HG03175 (cell line): ENCODE measurements around the gene RGSL1.

Experiments used
- ATAC-seq: cut with Tn5 transposase; IDR thresholded peaks from one replicate; pipeline ENCODE4 v1.9.1; 2021; ENCODE audit warnings: mild to moderate bottlenecking, moderate library complexity; ENCODE audit not compliant: unreplicated experiment

RGSL1 gene

DNA sequence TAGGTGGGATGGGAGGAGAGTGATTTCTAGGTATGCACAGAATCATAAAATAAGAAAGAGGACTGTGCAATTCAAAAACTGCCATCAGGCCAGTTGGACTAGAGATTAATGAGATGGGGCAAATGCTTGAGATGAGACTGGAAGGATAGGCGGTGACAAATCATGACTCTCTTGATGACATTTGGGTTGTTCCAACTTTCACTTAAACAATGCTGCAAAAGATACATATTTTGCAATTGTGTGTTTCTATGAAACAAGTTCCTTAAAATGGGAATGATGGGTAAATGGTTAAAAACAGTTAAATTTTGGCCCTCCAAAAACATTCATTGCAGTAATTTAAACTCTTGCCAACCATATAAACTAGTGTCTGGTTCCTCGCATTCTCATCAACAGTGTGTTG, 84.0 kb downstream of the RGSL1 start:
- ATAC-seq, result no peak

GRCh38 chr1:182549346-182549745, 99.4 kb downstream of the RGSL1 start:
- ATAC-seq, result no peak

GRCh38 chr1:182549811-182550210, 99.9 kb downstream of the RGSL1 start:
- ATAC-seq, result no peak

- no peak for ATAC-seq
These were observed 102.6 kb downstream of the RGSL1 start for GRCh38 chr1:182552527-182552926.

DNA sequence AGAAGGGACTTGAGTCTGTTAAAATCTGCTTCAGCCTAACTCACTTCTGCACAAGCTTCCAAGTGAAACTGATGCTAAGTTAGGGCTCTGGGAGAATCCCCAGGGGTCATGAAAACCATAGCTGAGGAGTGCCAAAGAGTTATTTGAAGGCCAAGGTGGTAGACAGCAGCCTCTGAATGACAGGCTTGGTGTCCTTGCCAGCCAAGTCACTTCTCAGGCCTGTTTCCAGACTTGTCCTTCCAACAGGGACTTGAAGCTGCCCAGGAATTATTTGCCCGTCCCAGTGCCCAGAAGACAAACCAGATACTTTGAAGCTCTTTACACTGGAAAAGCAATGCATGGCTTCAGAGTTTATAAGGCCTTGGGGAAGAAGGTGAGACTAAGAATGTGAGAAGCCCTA, 105.5 kb downstream of the RGSL1 start:
- ATAC-seq, result no peak

DNA sequence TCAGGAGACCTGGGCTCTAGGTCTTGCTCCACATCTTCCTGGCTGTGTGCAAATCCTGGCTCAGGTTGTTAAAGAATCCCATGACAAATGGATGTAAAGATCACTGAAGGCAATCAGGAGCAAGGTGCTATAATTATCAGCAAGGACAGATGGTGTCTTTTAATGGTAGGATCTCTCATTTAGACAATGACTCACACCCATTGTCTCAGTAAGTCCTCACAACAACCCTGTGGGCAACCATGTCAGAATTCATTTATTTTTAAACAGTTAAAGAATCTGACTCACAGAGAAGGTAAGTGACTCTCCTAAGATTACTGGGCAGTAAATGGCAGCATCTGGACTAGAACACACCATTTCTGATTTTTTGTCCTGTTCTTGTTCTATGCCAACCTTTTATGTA, 106.3 kb downstream of the RGSL1 start:
- ATAC-seq, result no peak

GRCh38 chr1:182560392-182560984, 110.5 kb downstream of the RGSL1 start:
- ATAC-seq, result no peak

- ATAC-seq, result no peak
These were observed 111.5 kb downstream of the RGSL1 start for GRCh38 chr1:182561456-182561855.

DNA sequence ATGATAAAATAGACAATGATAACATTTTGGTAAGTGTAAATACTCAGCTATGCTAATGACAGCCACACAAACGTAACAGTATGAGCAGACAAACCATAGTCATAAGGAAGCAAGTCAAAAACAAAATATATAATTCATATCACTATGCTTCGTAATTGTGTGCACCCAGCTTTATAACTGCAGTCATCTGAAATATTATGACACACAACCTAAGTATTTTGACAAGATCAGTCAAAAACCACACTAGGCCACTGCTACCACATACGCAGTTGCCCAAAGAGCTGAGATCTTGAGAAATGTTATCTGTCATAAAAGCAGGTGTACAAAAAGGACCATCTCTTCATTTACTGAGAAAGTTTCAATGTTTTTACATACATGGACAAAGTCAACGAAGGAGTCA, 113.1 kb downstream of the RGSL1 start:
- ATAC-seq, result no peak

GRCh38 chr1:182564406-182565004, 114.6 kb downstream of the RGSL1 start:
- ATAC-seq, result no peak

DNA sequence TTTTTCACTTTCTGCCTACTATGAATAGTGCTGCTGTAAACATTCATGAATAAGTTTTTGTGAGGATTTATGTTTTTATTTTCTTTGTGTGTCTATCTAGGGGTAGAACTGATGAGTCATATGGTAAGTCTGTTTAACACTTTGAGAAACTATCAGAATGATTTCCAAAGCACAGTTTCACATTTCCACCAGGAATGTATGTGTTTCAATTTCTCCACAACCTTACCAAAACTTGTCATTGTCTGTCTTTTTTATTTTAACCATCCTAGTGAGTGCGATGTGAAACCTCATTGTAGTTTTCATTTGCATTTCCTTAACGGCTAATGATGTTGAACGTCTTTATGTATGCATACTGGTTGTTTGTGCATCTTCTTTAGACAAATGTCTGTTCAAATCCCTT, 115.6 kb downstream of the RGSL1 start:
- no peak for ATAC-seq

DNA sequence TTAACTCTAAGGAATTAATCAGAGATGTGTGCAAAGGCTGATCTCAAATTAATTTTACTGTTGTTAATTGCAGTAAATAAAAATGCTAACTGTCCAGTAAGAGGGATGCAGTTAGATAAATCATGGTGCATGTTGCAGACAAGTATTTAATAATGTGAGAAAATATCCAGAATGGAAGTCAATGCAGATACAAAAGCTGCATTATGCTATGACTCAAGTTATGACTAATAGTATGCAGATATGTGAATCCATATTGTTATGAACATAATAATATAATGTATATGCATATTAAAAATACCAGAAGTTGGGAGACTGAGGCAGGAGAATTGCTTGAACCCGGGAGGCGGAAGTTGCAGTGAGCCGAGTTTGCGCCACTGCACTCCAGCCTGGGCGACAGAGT, 117.7 kb downstream of the RGSL1 start:
- ATAC-seq, result no peak

GRCh38 chr1:182568647-182569284, 118.8 kb downstream of the RGSL1 start:
- no peak for ATAC-seq

DNA sequence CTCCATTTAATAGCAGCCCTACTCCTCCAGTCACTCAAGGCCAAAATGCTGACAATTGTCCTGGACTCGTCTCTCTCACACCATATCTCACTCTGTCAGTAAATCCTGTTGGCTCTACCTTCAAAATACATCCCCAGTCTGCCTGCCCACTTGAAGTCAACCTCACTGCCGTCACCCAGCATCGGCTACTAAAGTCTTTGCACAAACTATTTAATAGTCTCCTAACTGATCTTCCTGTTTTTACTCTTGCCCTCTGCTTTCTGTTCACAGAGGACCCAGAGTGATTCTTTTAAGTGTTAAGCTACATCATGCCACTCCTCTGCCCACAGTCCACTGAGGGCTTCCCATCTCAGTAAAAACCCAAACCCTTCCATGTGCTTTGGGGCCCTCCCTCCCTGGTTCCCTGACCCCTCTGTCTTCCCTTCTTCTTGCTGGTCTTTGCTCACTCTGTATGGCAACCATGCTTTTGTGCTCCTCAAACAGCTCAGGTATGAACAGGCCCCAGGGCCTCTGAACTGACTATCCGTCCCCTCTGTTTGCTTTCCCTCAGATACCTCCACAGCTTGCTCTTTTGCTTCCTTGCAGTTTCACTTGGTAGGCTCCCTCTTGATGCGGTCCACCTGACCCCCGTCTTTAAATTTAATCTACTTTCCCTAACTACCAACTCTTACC, 120.1 kb downstream of the RGSL1 start:
- ATAC-seq, result no peak

DNA sequence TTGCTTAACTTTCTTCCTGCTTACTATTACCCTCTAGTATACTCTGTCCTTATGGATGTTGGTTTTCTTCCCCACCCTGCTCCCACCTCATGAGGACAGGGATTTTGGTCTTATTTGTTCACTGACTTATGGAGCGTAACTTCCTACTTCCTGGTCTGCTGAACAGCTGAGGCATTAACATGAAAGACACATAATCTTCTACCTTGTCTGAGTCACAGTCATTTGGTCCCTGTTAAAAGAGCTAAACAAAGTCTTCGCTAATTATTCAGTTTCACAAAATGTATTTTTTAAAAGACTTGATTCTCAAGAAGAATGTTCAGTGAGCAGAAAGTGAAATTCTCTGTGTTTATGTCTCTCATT, 120.6 kb downstream of the RGSL1 start:
- no peak for ATAC-seq

DNA sequence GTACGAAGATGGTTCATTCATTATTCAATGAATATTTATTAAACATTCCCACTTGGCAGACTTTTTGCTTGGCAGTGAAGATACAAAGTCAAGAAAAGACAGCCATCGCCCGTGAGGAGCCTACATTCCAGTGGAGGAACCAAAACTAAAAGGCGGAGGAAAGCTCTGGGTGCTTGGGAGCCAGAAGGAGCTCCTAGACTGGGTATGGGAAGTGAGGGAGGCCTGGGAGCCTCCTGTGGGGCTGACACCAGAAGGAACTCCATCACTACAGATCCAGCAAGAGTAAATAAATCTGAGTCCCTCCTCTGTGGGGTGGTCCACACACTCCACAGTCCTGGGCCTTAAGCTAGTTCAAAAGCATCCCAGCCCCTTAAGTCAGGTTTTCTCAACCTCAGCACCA, 124.2 kb downstream of the RGSL1 start:
- ATAC-seq, result no peak

GRCh38 chr1:182575540-182576149, 125.7 kb downstream of the RGSL1 start:
- ATAC-seq, result no peak

DNA sequence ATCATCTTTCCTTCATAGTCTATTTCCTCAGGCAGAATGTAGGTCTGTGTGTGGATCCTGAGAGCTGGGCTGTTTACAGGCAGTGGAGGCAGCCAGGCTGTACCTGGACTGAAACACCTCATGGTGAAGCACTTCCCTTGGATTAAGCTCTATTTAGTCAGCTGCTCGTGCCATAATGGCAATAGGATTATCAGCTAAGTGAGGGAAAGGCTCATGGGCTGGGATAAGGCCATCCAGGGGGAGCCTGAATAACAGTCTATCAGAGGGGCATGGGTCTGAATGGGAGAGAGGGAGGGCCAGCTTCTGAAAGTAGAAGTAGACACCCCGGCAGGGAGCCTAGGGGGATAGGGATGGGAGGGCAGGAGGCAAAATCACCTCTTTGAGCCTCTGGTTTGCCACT, 130.8 kb downstream of the RGSL1 start:
- no peak for ATAC-seq

- no peak for ATAC-seq
These were observed 134.8 kb downstream of the RGSL1 start for GRCh38 chr1:182584746-182585145.

DNA sequence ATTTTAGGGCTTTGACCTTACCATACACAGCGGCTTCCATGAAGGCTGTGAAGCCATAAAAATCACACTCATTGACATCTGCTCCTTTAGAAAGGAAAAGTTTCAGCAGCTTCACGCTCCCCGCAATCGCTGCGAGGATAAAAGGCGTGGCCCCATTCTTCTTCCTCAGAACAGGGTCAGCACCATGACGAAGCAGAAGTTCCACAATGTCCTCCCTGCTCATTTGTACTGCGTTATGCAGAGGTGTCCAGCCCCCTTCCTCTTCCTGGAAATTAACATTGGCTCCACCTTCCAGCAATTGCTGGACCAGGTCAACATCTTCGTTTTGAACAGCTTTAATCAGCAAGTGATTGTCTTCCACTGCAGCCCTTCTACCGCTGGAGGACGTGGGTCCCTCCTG, 136.4 kb downstream of the RGSL1 start:
- ATAC-seq, result no peak

DNA sequence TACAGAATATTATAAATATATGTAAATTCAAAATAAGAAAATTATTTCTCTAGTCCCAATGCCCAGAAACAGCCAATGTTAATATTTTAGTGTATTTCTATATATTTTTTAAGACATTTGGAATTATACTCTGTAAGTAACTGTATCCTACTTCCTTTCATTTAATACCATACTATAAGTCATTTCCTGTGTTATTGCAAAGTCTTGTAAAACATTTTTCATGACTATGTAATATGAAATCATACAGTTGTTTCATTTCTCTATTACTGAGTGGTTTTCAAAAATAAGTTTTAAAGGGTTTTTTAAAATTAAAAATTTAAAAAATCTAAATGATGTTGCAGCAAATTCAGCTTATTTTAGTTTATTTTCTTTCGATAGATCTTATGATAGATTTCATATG, 137.1 kb downstream of the RGSL1 start:
- ATAC-seq, result no peak
